K562 (cell line): ENCODE measurements around the gene STIM1. TPM values are rescaled to one million over a fixed set of nuclear protein-coding genes. Genes with fewer than 3 reads are reported as not detected.

Experiments used
- ATAC-seq: fragments of 200-7000 bp; cut with Tn5 transposase; 3 replicates; pipeline ENCODE4 v1.9.1; 2020; ENCODE audit warnings: moderate library complexity
- BruUV-seq: library from RNA; stranded (reverse); fragments of 400-500 nt; replicated peaks from 2 replicates; lab custom pipeline; 2021; lab: Mats Ljungman, UMichigan
- CTCF ChIA-PET: fragments of 300-600 bp; formaldehyde crosslinking; extraction: SDS; loops from one replicate; lab custom pipeline; 2021; ENCODE audit warnings: low intra/inter-chr PET ratio; lab: Yijun Ruan, JAX
- POLR2A ChIA-PET: fragments of 300-600, 350-650 bp; sonication (Branson Sonifier 250); formaldehyde crosslinking; extraction: SDS; loops from one replicate; lab custom pipeline; 2021; ENCODE audit warnings: antibody characterized with exemption, inconsistent platforms; lab: Yijun Ruan, JAX
- DNase-seq, 4 experiments: peaks; one replicate each; pipeline versions ENCODE4 v3.0.0 to v3.0.0-alpha.2; 2011 to 2018; ENCODE audit warnings: low spot score in 3 of 4, mixed read lengths in 3 of 4; ENCODE audit errors: extremely low read depth in 1 of 4
- FAIRE-seq: peaks from 2 replicates; lab custom pipeline; 2011; peaks lifted over from hg19 to GRCh38; lab: Jason Lieb, UNC
- H2AFZ ChIP-seq: 2 replicates; pipeline ENCODE4 v1.6.0; 2011; ENCODE audit warnings: low read depth, low read length, control low read depth, inconsistent platforms
- H3K27ac ChIP-seq: fragments of 200-600 bp; 3 replicates; pipeline ENCODE4 v1.8.0; 2011; ENCODE audit warnings: low read depth, mild to moderate bottlenecking, control low read depth, inconsistent platforms, low read length, moderate library complexity, mixed read lengths; ENCODE audit errors: extremely low read depth
- H3K27me3 ChIP-seq, 2 experiments: fragments of 300-600 bp in 1 of 2; 2 replicates in 1 of 2; 3 replicates in 1 of 2; pipeline versions ENCODE4 v1.6.0 to v1.8.0; 2011; ENCODE audit warnings: inconsistent platforms in 2 of 2, low read length in 2 of 2, mild to moderate bottlenecking in 1 of 2, mixed read lengths in 1 of 2, moderate library complexity in 1 of 2; ENCODE audit not compliant: control insufficient read depth in 2 of 2, insufficient read depth in 2 of 2
- H3K36me3 ChIP-seq: fragments of 300-600 bp; 3 replicates; pipeline ENCODE4 v1.8.0; 2011; ENCODE audit warnings: mild to moderate bottlenecking, low read length, inconsistent platforms; ENCODE audit not compliant: control insufficient read depth, insufficient read depth
- H3K4me1 ChIP-seq, 2 experiments: fragments of 200-600 bp in 1 of 2; replicated peaks in 1 of 2; 2 replicates in 1 of 2; 3 replicates in 1 of 2; pipeline versions ENCODE4 v1.5.1 to v1.8.0; 2011; ENCODE audit warnings: inconsistent platforms in 2 of 2, low read length in 2 of 2, mild to moderate bottlenecking in 1 of 2, mixed read lengths in 1 of 2, moderate library complexity in 1 of 2; ENCODE audit not compliant: control insufficient read depth in 2 of 2, insufficient read depth in 2 of 2
- H3K4me2 ChIP-seq: 2 replicates; pipeline ENCODE4 v1.6.1; 2011; ENCODE audit warnings: low read length, control low read depth, inconsistent platforms, mixed read lengths; ENCODE audit not compliant: insufficient read depth
- H3K4me3 ChIP-seq: fragments of 200-600 bp; sonication (generic), shearing (Covaris generic); 2 replicates; pipeline ENCODE4 v1.5.1; 2016; ENCODE audit warnings: control low read depth, inconsistent platforms
- H3K79me2 ChIP-seq: fragments of 200-600 bp; 3 replicates; pipeline ENCODE4 v1.8.0; 2011; ENCODE audit warnings: low read length, inconsistent platforms; ENCODE audit not compliant: control insufficient read depth, insufficient read depth
- H3K9ac ChIP-seq, 2 experiments: 2 replicates each; pipeline versions ENCODE4 v1.6.0 to v1.6.1; 2011; ENCODE audit warnings: low read depth in 2 of 2, low read length in 2 of 2, control low read depth in 1 of 2, inconsistent platforms in 1 of 2, mild to moderate bottlenecking in 1 of 2, mixed read lengths in 1 of 2; ENCODE audit not compliant: insufficient read depth in 1 of 2
- H3K9me1 ChIP-seq: one replicate; pipeline ENCODE4 v1.6.0; 2011; ENCODE audit warnings: inconsistent platforms, mild to moderate bottlenecking, low read length, moderate library complexity; ENCODE audit not compliant: control insufficient read depth, insufficient read depth
- H3K9me3 ChIP-seq: replicated peaks from 2 replicates; pipeline ENCODE4 v1.5.1; 2011; ENCODE audit warnings: low read depth, low read length, inconsistent platforms; ENCODE audit not compliant: control insufficient read depth, insufficient read depth
- H4K20me1 ChIP-seq: replicated peaks from 2 replicates; pipeline ENCODE4 v1.6.1; 2011; ENCODE audit warnings: low read length, inconsistent platforms, mixed read lengths; ENCODE audit not compliant: control insufficient read depth, insufficient read depth
- E2F1 ChIP-seq: sonication (generic); formaldehyde crosslinking; IDR thresholded peaks from 2 replicates; pipeline ENCODE4 v1.8.1; 2023; ENCODE audit warnings: mild to moderate bottlenecking, missing genetic modification reagents, moderate library complexity
- FOXM1 ChIP-seq, 2 experiments: fragments of 450-650 bp in 1 of 2; sonication (generic) in 1 of 2; formaldehyde crosslinking in 1 of 2; IDR thresholded peaks; 2 replicates each; pipeline versions ENCODE4 v1.6.1 to v1.9.0; 2017 to 2022; ENCODE audit warnings: low read depth in 2 of 2, mild to moderate bottlenecking in 2 of 2, missing genetic modification reagents in 1 of 2, moderate library complexity in 1 of 2
- JUND ChIP-seq, 2 experiments: IDR thresholded peaks; 2 replicates in 1 of 2; 3 replicates in 1 of 2; pipeline ENCODE4 v1.6.1; 2011; ENCODE audit warnings: borderline replicate concordance in 2 of 2, low read depth in 2 of 2, low read length in 2 of 2, improper control_type of control experiment in 1 of 2, missing biosample characterization in 1 of 2, missing genetic modification characterization in 1 of 2, missing genetic modification reagents in 1 of 2
- NFRKB ChIP-seq: fragments of 450-650 bp; IDR thresholded peaks from 2 replicates; pipeline ENCODE4 v1.6.1; 2016; ENCODE audit warnings: low read depth
- PCBP2 ChIP-seq: fragments of 200-400 bp; formaldehyde crosslinking; IDR thresholded peaks from 2 replicates; pipeline ENCODE4 v1.6.1; 2018; ENCODE audit warnings: low read length, low read depth, mild to moderate bottlenecking, moderate library complexity; ENCODE audit not compliant: poor library complexity, severe bottlenecking
- SPI1 ChIP-seq: IDR thresholded peaks from 2 replicates; pipeline ENCODE4 v1.6.1; 2011; ENCODE audit warnings: low read depth, low read length, control low read depth, borderline replicate concordance
- XRCC5 ChIP-seq: fragments of 200-400 bp; formaldehyde crosslinking; IDR thresholded peaks from 2 replicates; pipeline ENCODE4 v1.6.1; 2017; ENCODE audit warnings: low read depth, mild to moderate bottlenecking, low read length
- ZNF121 ChIP-seq: sonication (generic); formaldehyde crosslinking; conservative IDR thresholded peaks from 2 replicates; pipeline ENCODE4 v1.8.0; 2022; ENCODE audit warnings: missing genetic modification reagents
- ZNF174 ChIP-seq: fragments of 250-450 bp; sonication (Bioruptor Pico); IDR thresholded peaks from 2 replicates; pipeline ENCODE4 v1.4.0; 2020; ENCODE audit warnings: mild to moderate bottlenecking
- WGBS: fragments of 100-300 bp; shearing (Covaris generic); methylation state at CpG from one replicate; pipeline ENCODE4 v1.1.6; 2016; ENCODE audit warnings: low coverage, mixed read lengths; ENCODE audit not compliant: insufficient coverage; ENCODE audit errors: missing lambda C conversion rate; 5-methylcytosine and 5-hydroxymethylcytosine counted together
- in situ Hi-C: fragments of 300-500 bp; cut with MboI; formaldehyde crosslinking; loops from 4 replicates; pipeline ENCODE4 v1.15.0; 2018; ENCODE audit warnings: inconsistent platforms, mixed read lengths
- intact Hi-C: fragments of 100-400 bp; cut with micrococcal nuclease; formaldehyde crosslinking; loops from 2 replicates; pipeline ENCODE4 v1.14.2; 2022
- polyA plus RNA-seq, 8 experiments: library from polyadenylated mRNA; depleted of rRNA in 4 of 8; stranded (reverse) in 5 of 8; unstranded in 3 of 8; fragments of >200 nt; fragmentation: Nextera tagmentation in 2 of 8; fragmentation: Illumina TruSeq in 1 of 8; extraction: Ambion mirVana in 2 of 8; extraction: Trizol in 1 of 8; gene quantifications; 2 replicates each; pipeline versions ENCODE4 v1.2.1 to v1.2.3, GENCODE V29; 2011 to 2014; ENCODE audit warnings: inconsistent platforms in 1 of 8, missing spikeins in 1 of 8
- total RNA-seq, 7 experiments: library from RNA; depleted of rRNA in 6 of 7; stranded (reverse); fragments of >200 nt in 6 of 7; fragmentation: Illumina TruSeq in 2 of 7; extraction: Trizol in 2 of 7; gene quantifications; 2 replicates each; pipeline versions ENCODE4 v1.2.1 to v1.2.3, GENCODE V29; 2011 to 2021; ENCODE audit warnings: low replicate concordance in 1 of 7

STIM1 gene
- total and polyA plus RNA-seq, 9 of the 15 experiments (the other 6 are each of a cell fraction or from before 2014, with no cell fraction given): 7.7 to 50.5 (median 22.5) TPM

GRCh38 chr11:4017129-4017528, 161.7 kb downstream of the STIM1 start:
- Histone ChIP-seq H3K9me1 (no peaks in the 10 kb centered on the region), H3K4me3 (no peak overlapping the region), H3K9ac (no peak overlapping the region), H3K4me1 (peaks cover 8 to 9% of the 10 kb centered on the region in 2 experiments; a peak in 3 of 5 replicates), H3K9me3 (no peaks in the 10 kb centered on the region), H3K27me3 (no peaks in the 10 kb centered on the region), H3K4me2 (no peak overlapping the region; the same call in 1 of the 2 replicates), H3K27ac (no peak overlapping the region), H4K20me1 (no peaks in the 10 kb centered on the region; the same call in 1 of the 2 replicates), H3K36me3 (no peaks in the 10 kb centered on the region), H3K79me2 (peaks cover 12% of the 10 kb centered on the region; the same call in 2 of the 3 replicates), H2AFZ (no peak overlapping the region)
- intact Hi-C loops (no loop called here), in situ Hi-C loops (no loop called here)
- DNase-seq: no peak
- BruUV-seq: no TSS peak
- no peak for FAIRE-seq
- TF ChIP-seq SPI1 (peak; percentile 83), JUND (IDR thresholded peaks at IDR 0.05; ENCODE audit: borderline replicate concordance, low read depth, low read length) (no peak), JUND (tag; IDR thresholded peaks at IDR 0.05; ENCODE audit: borderline replicate concordance, low read depth, low read length) (no peak), ZNF121 (0 out of 2 replicates have a peak, but pooled peaks have one; percentile 5), ZNF174 (no peak), NFRKB (no peak), E2F1 (no peak), FOXM1 (IDR thresholded peaks at IDR 0.05; ENCODE audit: low read depth) (no peak), FOXM1 (CRISPR knock-in tag; IDR thresholded peaks at IDR 0.05; ENCODE audit: low read depth) (no peak), XRCC5 (no peak), PCBP2 (no peak)
- 76% methylated on average over 3 of the region's 3 CpGs for WGBS
- peak; percentile 23; the same call in 2 of the 3 replicates for ATAC-seq
- CTCF ChIA-PET: no interaction called here
- POLR2A ChIA-PET: interaction anchor here (1.0 kb wide), 1 partner anchor 9 kb away, joined by 3 read pairs; no protein-coding TSS in a partner anchor
